Peyer's patch (tissue), 4 donors: ENCODE measurements around the gene MEIS1.

Experiments
- POLR2A ChIP-seq, 2 donors: fragments of 450-650 bp; IDR thresholded peaks; one replicate each; pipeline ENCODE4 v1.5.1; 2017; ENCODE audit warnings: antibody characterized with exemption in 2 of 2, mild to moderate bottlenecking in 2 of 2, moderate library complexity in 2 of 2
- TF ChIP-seq, protein P1 (sequence below), 6 experiments: fragments of 450-650 bp in 4 of 6; fragments of 200-600 bp in 2 of 6; sonication (generic) in 1 of 6; IDR thresholded peaks; one replicate each; pipeline ENCODE4 v1.5.1; 2017 to 2019; ENCODE audit warnings: antibody characterized with exemption in 6 of 6, mild to moderate bottlenecking in 3 of 6, moderate library complexity in 1 of 6

DNA sequence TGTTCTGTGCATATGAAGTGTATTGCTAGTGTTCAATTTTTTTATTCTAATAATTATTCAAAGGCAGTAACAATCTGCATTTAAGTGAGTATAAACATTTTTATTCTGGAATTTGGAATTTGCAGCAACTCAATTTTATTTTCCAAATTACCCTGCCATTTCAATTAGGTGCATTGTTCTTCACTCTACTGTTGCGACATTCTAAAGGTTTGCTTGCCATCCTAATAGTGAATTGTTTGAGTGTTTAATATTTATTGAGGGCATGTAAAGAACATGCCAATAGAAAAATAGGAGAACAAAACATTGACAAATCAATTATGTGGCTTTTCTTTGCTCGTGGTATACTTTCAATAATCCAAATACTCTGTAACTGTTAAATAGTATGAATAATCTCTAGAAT, 18.0 kb downstream of the MEIS1 start:
- TF ChIP-seq, protein P1, sequence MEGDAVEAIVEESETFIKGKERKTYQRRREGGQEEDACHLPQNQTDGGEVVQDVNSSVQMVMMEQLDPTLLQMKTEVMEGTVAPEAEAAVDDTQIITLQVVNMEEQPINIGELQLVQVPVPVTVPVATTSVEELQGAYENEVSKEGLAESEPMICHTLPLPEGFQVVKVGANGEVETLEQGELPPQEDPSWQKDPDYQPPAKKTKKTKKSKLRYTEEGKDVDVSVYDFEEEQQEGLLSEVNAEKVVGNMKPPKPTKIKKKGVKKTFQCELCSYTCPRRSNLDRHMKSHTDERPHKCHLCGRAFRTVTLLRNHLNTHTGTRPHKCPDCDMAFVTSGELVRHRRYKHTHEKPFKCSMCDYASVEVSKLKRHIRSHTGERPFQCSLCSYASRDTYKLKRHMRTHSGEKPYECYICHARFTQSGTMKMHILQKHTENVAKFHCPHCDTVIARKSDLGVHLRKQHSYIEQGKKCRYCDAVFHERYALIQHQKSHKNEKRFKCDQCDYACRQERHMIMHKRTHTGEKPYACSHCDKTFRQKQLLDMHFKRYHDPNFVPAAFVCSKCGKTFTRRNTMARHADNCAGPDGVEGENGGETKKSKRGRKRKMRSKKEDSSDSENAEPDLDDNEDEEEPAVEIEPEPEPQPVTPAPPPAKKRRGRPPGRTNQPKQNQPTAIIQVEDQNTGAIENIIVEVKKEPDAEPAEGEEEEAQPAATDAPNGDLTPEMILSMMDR (IDR thresholded peaks at IDR 0.05) = no peak
- TF ChIP-seq POLR2A (IDR thresholded peaks at IDR 0.05) = no peak
